ENCODE measurements around the gene FOXI2.

FOXI2 gene

GRCh38 chr10:127736915-127737562 lies at the start of gene FOXI2:
Gene FOXI2 (plus strand): TSS chr10:127737185. CDS start chr10:127737274, 89 bp downstream.
- H3K4me3 ChIP-seq (ENCODE audit: low read length), result peak within 1 kb of the TSS; percentile 38; the same call in 1 of the 2 replicates
- no peaks in the 10 kb centered on the region for H3K36me3 ChIP-seq (ENCODE audit: control insufficient read depth, insufficient read depth, low read length)
- WGBS (ENCODE audit: insufficient coverage, insufficient read length), result no CpG with 5 or more reads among the region's 66 CpGs
- H3K27ac ChIP-seq (ENCODE audit: low read length), result no peak within 1 kb of the TSS
- peaks cover 31% of the 10 kb centered on the region for H3K27me3 ChIP-seq (ENCODE audit: control insufficient read depth, insufficient read depth, low read length)
- DNase-seq (ENCODE audit: low read depth, low spot score), result no peak
- no peaks in the 10 kb centered on the region for H3K9me3 ChIP-seq (ENCODE audit: control insufficient read depth, insufficient read depth, low read length)
- peaks cover 2% of the 10 kb centered on the region; the same call in 1 of the 2 replicates for H3K4me1 ChIP-seq (ENCODE audit: control insufficient read depth, insufficient read depth, low read length)

GRCh38 chr10:127687548-127687947 lies 49.4 kb upstream of the FOXI2 start:
- Histone ChIP-seq H3K27ac (ENCODE audit: low read length) (no peak overlapping the region), H3K4me3 (ENCODE audit: low read length) (no peak overlapping the region), H3K9me3 (ENCODE audit: control insufficient read depth, insufficient read depth, low read length) (no peaks in the 10 kb centered on the region), H3K4me1 (ENCODE audit: control insufficient read depth, insufficient read depth, low read length) (no peaks in the 10 kb centered on the region), H3K36me3 (ENCODE audit: control insufficient read depth, insufficient read depth, low read length) (no peaks in the 10 kb centered on the region), H3K27me3 (ENCODE audit: control insufficient read depth, insufficient read depth, low read length) (no peaks in the 10 kb centered on the region)
- no CpG with 5 or more reads among the region's 6 CpGs for WGBS (ENCODE audit: insufficient coverage, insufficient read length)
- no peak for DNase-seq (ENCODE audit: low read depth, low spot score)

GRCh38 chr10:127690176-127690835 lies 46.7 kb upstream of the FOXI2 start:
- Histone ChIP-seq H3K4me1 (ENCODE audit: control insufficient read depth, insufficient read depth, low read length) (no peaks in the 10 kb centered on the region), H3K27me3 (ENCODE audit: control insufficient read depth, insufficient read depth, low read length) (no peaks in the 10 kb centered on the region), H3K27ac (ENCODE audit: low read length) (no peak overlapping the region), H3K9me3 (ENCODE audit: control insufficient read depth, insufficient read depth, low read length) (no peaks in the 10 kb centered on the region), H3K4me3 (ENCODE audit: low read length) (no peak overlapping the region), H3K36me3 (ENCODE audit: control insufficient read depth, insufficient read depth, low read length) (no peaks in the 10 kb centered on the region)
- no peak for DNase-seq (ENCODE audit: low read depth, low spot score)
- no CpG with 5 or more reads among the region's 2 CpGs for WGBS (ENCODE audit: insufficient coverage, insufficient read length)

GRCh38 chr10:127694580-127695193 lies 42.3 kb upstream of the FOXI2 start:
- no peak overlapping the region for H3K27ac ChIP-seq (ENCODE audit: low read length)
- DNase-seq (ENCODE audit: low read depth, low spot score), result peak; percentile 87
- H3K4me1 ChIP-seq (ENCODE audit: control insufficient read depth, insufficient read depth, low read length), result no peaks in the 10 kb centered on the region
- no peaks in the 10 kb centered on the region for H3K9me3 ChIP-seq (ENCODE audit: control insufficient read depth, insufficient read depth, low read length)
- no peaks in the 10 kb centered on the region for H3K36me3 ChIP-seq (ENCODE audit: control insufficient read depth, insufficient read depth, low read length)
- H3K27me3 ChIP-seq (ENCODE audit: control insufficient read depth, insufficient read depth, low read length), result no peaks in the 10 kb centered on the region
- no CpG with 5 or more reads among the region's 8 CpGs for WGBS (ENCODE audit: insufficient coverage, insufficient read length)
- H3K4me3 ChIP-seq (ENCODE audit: low read length), result no peak overlapping the region

- no CpG with 5 or more reads among the region's 4 CpGs for WGBS (ENCODE audit: insufficient coverage, insufficient read length)
- no peak for DNase-seq (ENCODE audit: low read depth, low spot score)
- Histone ChIP-seq H3K9me3 (ENCODE audit: control insufficient read depth, insufficient read depth, low read length) (no peaks in the 10 kb centered on the region), H3K27me3 (ENCODE audit: control insufficient read depth, insufficient read depth, low read length) (no peaks in the 10 kb centered on the region), H3K36me3 (ENCODE audit: control insufficient read depth, insufficient read depth, low read length) (no peaks in the 10 kb centered on the region), H3K4me1 (ENCODE audit: control insufficient read depth, insufficient read depth, low read length) (no peaks in the 10 kb centered on the region), H3K27ac (ENCODE audit: low read length) (no peak overlapping the region), H3K4me3 (ENCODE audit: low read length) (no peak overlapping the region)
These were observed 41.6 kb upstream of the FOXI2 start for GRCh38 chr10:127695431-127695830.

GRCh38 chr10:127698886-127699285 lies 38.1 kb upstream of the FOXI2 start:
- H3K4me3 ChIP-seq (ENCODE audit: low read length), result no peak overlapping the region
- no peaks in the 10 kb centered on the region for H3K36me3 ChIP-seq (ENCODE audit: control insufficient read depth, insufficient read depth, low read length)
- H3K4me1 ChIP-seq (ENCODE audit: control insufficient read depth, insufficient read depth, low read length), result no peaks in the 10 kb centered on the region
- DNase-seq (ENCODE audit: low read depth, low spot score), result no peak
- H3K27ac ChIP-seq (ENCODE audit: low read length), result no peak overlapping the region
- H3K27me3 ChIP-seq (ENCODE audit: control insufficient read depth, insufficient read depth, low read length), result no peaks in the 10 kb centered on the region
- no peaks in the 10 kb centered on the region for H3K9me3 ChIP-seq (ENCODE audit: control insufficient read depth, insufficient read depth, low read length)
- WGBS (ENCODE audit: insufficient coverage, insufficient read length), result no CpG with 5 or more reads among the region's 6 CpGs

GRCh38 chr10:127699311-127699710 lies 37.7 kb upstream of the FOXI2 start:
- Histone ChIP-seq H3K27me3 (ENCODE audit: control insufficient read depth, insufficient read depth, low read length) (no peaks in the 10 kb centered on the region), H3K27ac (ENCODE audit: low read length) (no peak overlapping the region), H3K4me3 (ENCODE audit: low read length) (no peak overlapping the region), H3K9me3 (ENCODE audit: control insufficient read depth, insufficient read depth, low read length) (no peaks in the 10 kb centered on the region), H3K36me3 (ENCODE audit: control insufficient read depth, insufficient read depth, low read length) (no peaks in the 10 kb centered on the region), H3K4me1 (ENCODE audit: control insufficient read depth, insufficient read depth, low read length) (no peaks in the 10 kb centered on the region)
- DNase-seq (ENCODE audit: low read depth, low spot score), result no peak
- no CpG with 5 or more reads among the region's 8 CpGs for WGBS (ENCODE audit: insufficient coverage, insufficient read length)

- Histone ChIP-seq H3K4me1 (ENCODE audit: control insufficient read depth, insufficient read depth, low read length) (no peaks in the 10 kb centered on the region), H3K27me3 (ENCODE audit: control insufficient read depth, insufficient read depth, low read length) (no peaks in the 10 kb centered on the region), H3K36me3 (ENCODE audit: control insufficient read depth, insufficient read depth, low read length) (no peaks in the 10 kb centered on the region), H3K27ac (ENCODE audit: low read length) (no peak overlapping the region), H3K9me3 (ENCODE audit: control insufficient read depth, insufficient read depth, low read length) (no peaks in the 10 kb centered on the region), H3K4me3 (ENCODE audit: low read length) (no peak overlapping the region)
- DNase-seq (ENCODE audit: low read depth, low spot score), result no peak
- WGBS (ENCODE audit: insufficient coverage, insufficient read length), result no CpG with 5 or more reads among the region's 4 CpGs
These were observed 34.7 kb upstream of the FOXI2 start for GRCh38 chr10:127702271-127702670.

GRCh38 chr10:127715249-127715648 lies 21.7 kb upstream of the FOXI2 start:
- WGBS (ENCODE audit: insufficient coverage, insufficient read length), result no CpG with 5 or more reads among the region's 6 CpGs
- Histone ChIP-seq H3K27ac (ENCODE audit: low read length) (no peak overlapping the region), H3K27me3 (ENCODE audit: control insufficient read depth, insufficient read depth, low read length) (no peaks in the 10 kb centered on the region), H3K4me1 (ENCODE audit: control insufficient read depth, insufficient read depth, low read length) (no peaks in the 10 kb centered on the region; the same call in 1 of the 2 replicates), H3K9me3 (ENCODE audit: control insufficient read depth, insufficient read depth, low read length) (no peaks in the 10 kb centered on the region), H3K36me3 (ENCODE audit: control insufficient read depth, insufficient read depth, low read length) (no peaks in the 10 kb centered on the region), H3K4me3 (ENCODE audit: low read length) (no peak overlapping the region)
- DNase-seq (ENCODE audit: low read depth, low spot score), result no peak

GRCh38 chr10:127715782-127716378 lies 21.1 kb upstream of the FOXI2 start:
- H3K27me3 ChIP-seq (ENCODE audit: control insufficient read depth, insufficient read depth, low read length), result no peaks in the 10 kb centered on the region
- WGBS (ENCODE audit: insufficient coverage, insufficient read length), result no CpG with 5 or more reads among the region's 3 CpGs
- DNase-seq (ENCODE audit: low read depth, low spot score), result no peak
- H3K27ac ChIP-seq (ENCODE audit: low read length), result no peak overlapping the region
- no peaks in the 10 kb centered on the region for H3K36me3 ChIP-seq (ENCODE audit: control insufficient read depth, insufficient read depth, low read length)
- H3K4me3 ChIP-seq (ENCODE audit: low read length), result no peak overlapping the region
- H3K4me1 ChIP-seq (ENCODE audit: control insufficient read depth, insufficient read depth, low read length), result no peaks in the 10 kb centered on the region; the same call in 1 of the 2 replicates
- H3K9me3 ChIP-seq (ENCODE audit: control insufficient read depth, insufficient read depth, low read length), result no peaks in the 10 kb centered on the region

All from iPS DF 6.9 (cell line).